Measurements from ENCODE around the gene XPNPEP2. TPM values are rescaled to one million over a fixed set of nuclear protein-coding genes. Genes with fewer than 3 reads are reported as not detected.

XPNPEP2 gene
- total RNA-seq, 1 donor, result 0.27 TPM

- DNase-seq (ENCODE audit: low read depth in 2 of 3, low spot score in 2 of 3), result no peak
Observed at GRCh38 chrX:129748305-129748704, 9.5 kb downstream of the XPNPEP2 start.

- no peak for DNase-seq (ENCODE audit: low read depth in 2 of 3, low spot score in 2 of 3)
Observed at GRCh38 chrX:129749069-129749468, 10.3 kb downstream of the XPNPEP2 start.

GRCh38 chrX:129750971-129751370, 12.2 kb downstream of the XPNPEP2 start:
- DNase-seq (ENCODE audit: low read depth in 2 of 3, low spot score in 2 of 3), result no peak

GRCh38 chrX:129754056-129755024, 15.6 kb downstream of the XPNPEP2 start:
- peak in 1 of 3 donors; percentile 54 for DNase-seq (ENCODE audit: low read depth in 2 of 3, low spot score in 2 of 3)

- peak in 1 of 3 donors; percentile 25 for DNase-seq (ENCODE audit: low read depth in 2 of 3, low spot score in 2 of 3)
Observed at GRCh38 chrX:129755779-129756650, 17.2 kb downstream of the XPNPEP2 start.

- peak in 2 of 3 donors; percentile 57 to 68 for DNase-seq (ENCODE audit: low read depth in 2 of 3, low spot score in 2 of 3)
Observed at GRCh38 chrX:129759576-129760061, 20.8 kb downstream of the XPNPEP2 start.

GRCh38 chrX:129760155-129760554, 21.4 kb downstream of the XPNPEP2 start:
- no peak for DNase-seq (ENCODE audit: low read depth in 2 of 3, low spot score in 2 of 3)

GRCh38 chrX:129760981-129761380, 22.2 kb downstream of the XPNPEP2 start:
- no peak for DNase-seq (ENCODE audit: low read depth in 2 of 3, low spot score in 2 of 3)

- DNase-seq (ENCODE audit: low read depth in 2 of 3, low spot score in 2 of 3), result no peak
Observed at GRCh38 chrX:129761596-129761995, 22.8 kb downstream of the XPNPEP2 start.

GRCh38 chrX:129762448-129762847, 23.7 kb downstream of the XPNPEP2 start:
- DNase-seq (ENCODE audit: low read depth in 2 of 3, low spot score in 2 of 3), result no peak

GRCh38 chrX:129763666-129764065, 24.9 kb downstream of the XPNPEP2 start:
- DNase-seq (ENCODE audit: low read depth in 2 of 3, low spot score in 2 of 3), result no peak

- no peak for DNase-seq (ENCODE audit: low read depth in 2 of 3, low spot score in 2 of 3)
Observed at GRCh38 chrX:129768186-129768585, 29.4 kb downstream of the XPNPEP2 start.

GRCh38 chrX:129768586-129769466, 30.0 kb downstream of the XPNPEP2 start:
- no peak for DNase-seq (ENCODE audit: low read depth in 2 of 3, low spot score in 2 of 3)

- peak in 2 of 3 donors; percentile 76 to 88 for DNase-seq (ENCODE audit: low read depth in 2 of 3, low spot score in 2 of 3)
Observed at GRCh38 chrX:129769467-129770154, 30.8 kb downstream of the XPNPEP2 start.

GRCh38 chrX:129771266-129771995, 32.7 kb downstream of the XPNPEP2 start:
- peak in 1 of 3 donors; percentile 18 for DNase-seq (ENCODE audit: low read depth in 2 of 3, low spot score in 2 of 3)

GRCh38 chrX:129772796-129773431, 34.1 kb downstream of the XPNPEP2 start:
- DNase-seq (ENCODE audit: low read depth in 2 of 3, low spot score in 2 of 3), result peak in 2 of 3 donors; percentile 81 to 95

GRCh38 chrX:129773649-129774458, 35.1 kb downstream of the XPNPEP2 start:
- peak in 1 of 3 donors; percentile 32 for DNase-seq (ENCODE audit: low read depth in 2 of 3, low spot score in 2 of 3)
